HepG2 (cell line): Measurements from ENCODE around the gene PXYLP1.

ENCODE experiments used
- CTCF ChIP-seq: sonication (generic); formaldehyde crosslinking; IDR thresholded peaks from 2 replicates; pipeline ENCODE4 v1.5.0; 2020; ENCODE audit warnings: mild to moderate bottlenecking, missing genetic modification reagents, moderate library complexity
- EZH2 ChIP-seq: conservative IDR thresholded peaks from 2 replicates; pipeline ENCODE4 v1.6.1; 2012; ENCODE audit warnings: mild to moderate bottlenecking, low read depth, low read length, moderate library complexity
- POLR2A ChIP-seq, 2 experiments: IDR thresholded peaks; 2 replicates each; pipeline ENCODE4 v1.6.1; 2011; ENCODE audit warnings: low read depth in 2 of 2, low read length in 2 of 2, mild to moderate bottlenecking in 1 of 2, moderate library complexity in 1 of 2; ENCODE audit not compliant: insufficient read depth in 1 of 2
- YY1 ChIP-seq: IDR thresholded peaks from 2 replicates; pipeline ENCODE4 v1.6.1; 2011; ENCODE audit warnings: low read length, low read depth, moderate library complexity, mild to moderate bottlenecking; ENCODE audit not compliant: insufficient read depth, insufficient replicate concordance
- ZKSCAN1 ChIP-seq: fragments of 150-350 bp; IDR thresholded peaks from 2 replicates; pipeline ENCODE4 v1.6.1; 2014; ENCODE audit warnings: low read length
- ZNF24 ChIP-seq: fragments of 450-650 bp; IDR thresholded peaks from 2 replicates; pipeline ENCODE4 v1.6.1; 2017; ENCODE audit warnings: antibody characterized with exemption, mild to moderate bottlenecking
- TF ChIP-seq, protein P1 (sequence below): sonication (generic); formaldehyde crosslinking; IDR thresholded peaks from 2 replicates; pipeline ENCODE4 v1.8.1; 2023; ENCODE audit warnings: missing genetic modification reagents, inconsistent platforms, borderline replicate concordance

- TF ChIP-seq ZNF24 (no peak), EZH2 (no peak), CTCF (CRISPR knock-in tag) (no peak), POLR2A (IDR thresholded peaks at IDR 0.05; ENCODE audit: insufficient read depth in 1 of 2, low read depth in 2 of 2, low read length in 2 of 2) (no peak), YY1 (no peak), ZKSCAN1 (no peak)
- TF ChIP-seq, protein P1, sequence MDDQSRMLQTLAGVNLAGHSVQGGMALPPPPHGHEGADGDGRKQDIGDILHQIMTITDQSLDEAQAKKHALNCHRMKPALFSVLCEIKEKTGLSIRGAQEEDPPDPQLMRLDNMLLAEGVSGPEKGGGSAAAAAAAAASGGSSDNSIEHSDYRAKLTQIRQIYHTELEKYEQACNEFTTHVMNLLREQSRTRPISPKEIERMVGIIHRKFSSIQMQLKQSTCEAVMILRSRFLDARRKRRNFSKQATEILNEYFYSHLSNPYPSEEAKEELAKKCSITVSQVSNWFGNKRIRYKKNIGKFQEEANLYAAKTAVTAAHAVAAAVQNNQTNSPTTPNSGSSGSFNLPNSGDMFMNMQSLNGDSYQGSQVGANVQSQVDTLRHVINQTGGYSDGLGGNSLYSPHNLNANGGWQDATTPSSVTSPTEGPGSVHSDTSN (CRISPR knock-in tag), result no peak
Measured at GRCh38 chr3:141257961-141258360, 26.3 kb downstream of the PXYLP1 start.
